DMS153 (cell line): ENCODE measurements around the gene WDFY4.

Experiments
- DNase-seq: peaks from one replicate; lab custom pipeline; 2025; lab: John Stamatoyannopoulos, UW

Gene WDFY4

GRCh38 chr10:48985621-48986158 is 301.0 kb downstream of the WDFY4 start:
- DNase-seq, result no peak

GRCh38 chr10:48990226-48990625 is 305.6 kb downstream of the WDFY4 start:
- no peak for DNase-seq

- no peak for DNase-seq
These were observed 309.0 kb downstream of the WDFY4 start for GRCh38 chr10:48993627-48994026.

- DNase-seq, result no peak
These were observed 311.7 kb downstream of the WDFY4 start for GRCh38 chr10:48996329-48996728.

- DNase-seq, result no peak
These were observed 314.7 kb downstream of the WDFY4 start for GRCh38 chr10:48999346-48999745.

- no peak for DNase-seq
These were observed 316.0 kb downstream of the WDFY4 start for GRCh38 chr10:49000437-49001398.

- DNase-seq, result no peak
These were observed 316.7 kb downstream of the WDFY4 start for GRCh38 chr10:49001402-49001801.

- DNase-seq, result no peak
These were observed 317.4 kb downstream of the WDFY4 start for GRCh38 chr10:49001870-49002672.

GRCh38 chr10:49005270-49005669 is 320.6 kb downstream of the WDFY4 start:
- no peak for DNase-seq

GRCh38 chr10:49007129-49007528 is 322.5 kb downstream of the WDFY4 start:
- DNase-seq, result no peak

- no peak for DNase-seq
These were observed 323.4 kb downstream of the WDFY4 start for GRCh38 chr10:49008091-49008490.

GRCh38 chr10:49008505-49009198 is 324.0 kb downstream of the WDFY4 start:
- DNase-seq, result no peak

GRCh38 chr10:49009199-49009979 is 324.7 kb downstream of the WDFY4 start:
- no peak for DNase-seq

- no peak for DNase-seq
These were observed 325.6 kb downstream of the WDFY4 start for GRCh38 chr10:49010295-49010694.

- DNase-seq, result no peak
These were observed 326.2 kb downstream of the WDFY4 start for GRCh38 chr10:49010865-49011264.

- no peak for DNase-seq
These were observed 327.1 kb downstream of the WDFY4 start for GRCh38 chr10:49011756-49012155.

GRCh38 chr10:49012603-49013002 is 327.9 kb downstream of the WDFY4 start:
- DNase-seq, result no peak

- no peak for DNase-seq
These were observed 331.0 kb downstream of the WDFY4 start for GRCh38 chr10:49015700-49016099.

GRCh38 chr10:49021685-49022084 is 337.0 kb downstream of the WDFY4 start:
- DNase-seq, result no peak

GRCh38 chr10:49023071-49023470 is 338.4 kb downstream of the WDFY4 start:
- no peak for DNase-seq

- DNase-seq, result no peak
These were observed 339.1 kb downstream of the WDFY4 start for GRCh38 chr10:49023752-49024151.
